ENCODE measurements around the gene TNFRSF1B.

GRCh38 chr1:12128120-12128519, 38.7 kb upstream of the TNFRSF1B start:
- TF ChIP-seq CTCF (conservative IDR thresholded peaks at IDR 0.05 in 1 of 2, IDR thresholded peaks at IDR 0.05 in 1 of 2; ENCODE audit: extremely low read depth in 1 of 2, insufficient read depth in 1 of 2, low read depth in 1 of 2, low read length in 2 of 2) (no peak), EZH2 (IDR thresholded peaks at IDR 0.05; ENCODE audit: borderline replicate concordance, low read length) (no peak)
